Adrenal gland (tissue), 12 donors: Measurements from ENCODE around the gene RPS6KC1. TPM values are rescaled to one million over a fixed set of nuclear protein-coding genes. Genes with fewer than 3 reads are reported as not detected.

Source experiments
- DNase-seq, 7 donors: peaks; one replicate each; pipeline ENCODE4 v3.0.0-alpha.2; 2019 to 2020
- H3K27ac ChIP-seq, 5 donors: fragments of 200-600 bp; sonication (generic) in 4 of 5; 1 replicate in 3 of 5; 2 replicates in 2 of 5; pipeline versions ENCODE4 v1.5.1 to v1.8.0; 2016 to 2020; ENCODE audit warnings: mild to moderate bottlenecking in 1 of 5
- H3K27me3 ChIP-seq: fragments of 200-600 bp; 2 replicates; pipeline ENCODE4 v1.8.0; 2021
- H3K36me3 ChIP-seq, 2 donors: fragments of 200-600 bp; replicated peaks in 1 of 2; 1 replicate in 1 of 2; 2 replicates in 1 of 2; pipeline versions ENCODE4 v1.5.1 to v1.8.0; 2018 to 2022
- H3K4me1 ChIP-seq, 2 donors: fragments of 200-600 bp; replicated peaks in 1 of 2; 1 replicate in 1 of 2; 2 replicates in 1 of 2; pipeline versions ENCODE4 v1.5.1 to v1.8.0; 2018 to 2021
- H3K4me3 ChIP-seq, 4 donors: fragments of 200-600 bp; sonication (generic) in 3 of 4; one replicate each; pipeline ENCODE4 v1.5.1; 2016 to 2018
- H3K9me3 ChIP-seq, 3 donors: fragments of 200-600 bp; sonication (generic) in 1 of 3; replicated peaks in 1 of 3; 1 replicate in 2 of 3; 2 replicates in 1 of 3; pipeline versions ENCODE4 v1.5.1 to v1.8.0; 2016 to 2021
- POLR2A ChIP-seq, 2 donors: fragments of 450-650 bp; IDR thresholded peaks; one replicate each; pipeline ENCODE4 v1.6.1; 2017; ENCODE audit warnings: antibody characterized with exemption in 2 of 2, mild to moderate bottlenecking in 2 of 2, moderate library complexity in 1 of 2
- WGBS, 4 donors: extraction: QIAGEN DNeasy Blood & Tissue Kit in 2 of 4; methylation state at CpG; one replicate each; pipeline versions ENCODE4 v1.1.5 to v1.1.7; 2013 to 2017; 5-methylcytosine and 5-hydroxymethylcytosine counted together
- intact Hi-C, 2 donors: fragments of 100-400 bp; cut with DNase I; formaldehyde crosslinking; loops; one replicate each; pipeline versions ENCODE4 v1.14.1 to v1.15.0; 2022 to 2023
- polyA plus RNA-seq, 3 donors: library from polyadenylated mRNA; stranded (reverse); fragments of 200-250 nt in 2 of 3; fragments of 350-450 nt in 1 of 3; fragmentation: Illumina TruSeq in 1 of 3; extraction: RNeasy Lipid Tissue Mini Kit (QIAGEN cat#74804) in 1 of 3; gene quantifications; one replicate each; pipeline ENCODE4 v1.2.3, GENCODE V29; 2013 to 2014
- total RNA-seq, 9 donors: library from RNA; depleted of rRNA in 4 of 9; stranded (reverse); fragments of >200 nt in 4 of 9; fragments of 120-200 nt in 1 of 9; fragmentation: NEBNext Ultra II Directional in 1 of 9; extraction: Animal tissue kit (Norgen Biotek cat#: 25700) in 1 of 9; gene quantifications; one replicate each; pipeline versions ENCODE4 v1.1.0 to v1.2.4, GENCODE V29; 2013 to 2023
- TF ChIP-seq, protein P1 (sequence below), 6 experiments: fragments of 450-650 bp in 4 of 6; fragments of 200-600 bp in 2 of 6; sonication (generic) in 1 of 6; IDR thresholded peaks; 1 replicate in 5 of 6; 2 replicates in 1 of 6; pipeline versions ENCODE4 v1.5.1 to v1.8.0; 2016 to 2021; ENCODE audit warnings: antibody characterized with exemption in 6 of 6, mild to moderate bottlenecking in 2 of 6, moderate library complexity in 1 of 6
- donor health status: healthy with polysubstance abuse.
- donor health status: Bipolar disorder and iron deficiency.
- donor health status: DM: yes; HTN: yes; CAD: no.
- donor health status: DM: no; HTN: no; CAD: no.
- donor health status: DM: no; HTN: no; CAD: no.
- donor health status: DM: yes; HTN: yes; CAD: no.

The RPS6KC1 gene
- total and polyA plus RNA-seq, 12 donors: 7.6 to 67.2 (median 26.2) TPM

DNA sequence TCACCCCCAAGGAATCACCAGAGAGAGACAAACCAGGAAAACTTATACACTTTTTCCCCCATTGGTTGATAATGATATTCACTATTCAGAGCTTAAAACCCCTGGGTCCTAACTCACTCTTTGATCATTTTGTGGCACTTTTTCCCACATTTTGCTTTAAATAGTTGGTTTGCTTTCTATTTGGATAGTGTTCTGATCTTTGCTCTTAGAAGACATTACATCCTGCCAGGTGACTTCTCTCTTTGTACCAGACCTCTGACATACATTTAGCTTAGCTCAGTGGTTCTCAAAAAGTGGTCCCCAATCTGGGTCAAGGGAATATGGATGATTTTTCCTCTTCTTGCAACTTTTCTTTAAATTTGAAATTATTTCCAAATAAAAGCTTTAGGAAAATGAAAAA lies 228.4 kb downstream of the RPS6KC1 start:
- no peak for TF ChIP-seq POLR2A (IDR thresholded peaks at IDR 0.05)
- TF ChIP-seq, protein P1, sequence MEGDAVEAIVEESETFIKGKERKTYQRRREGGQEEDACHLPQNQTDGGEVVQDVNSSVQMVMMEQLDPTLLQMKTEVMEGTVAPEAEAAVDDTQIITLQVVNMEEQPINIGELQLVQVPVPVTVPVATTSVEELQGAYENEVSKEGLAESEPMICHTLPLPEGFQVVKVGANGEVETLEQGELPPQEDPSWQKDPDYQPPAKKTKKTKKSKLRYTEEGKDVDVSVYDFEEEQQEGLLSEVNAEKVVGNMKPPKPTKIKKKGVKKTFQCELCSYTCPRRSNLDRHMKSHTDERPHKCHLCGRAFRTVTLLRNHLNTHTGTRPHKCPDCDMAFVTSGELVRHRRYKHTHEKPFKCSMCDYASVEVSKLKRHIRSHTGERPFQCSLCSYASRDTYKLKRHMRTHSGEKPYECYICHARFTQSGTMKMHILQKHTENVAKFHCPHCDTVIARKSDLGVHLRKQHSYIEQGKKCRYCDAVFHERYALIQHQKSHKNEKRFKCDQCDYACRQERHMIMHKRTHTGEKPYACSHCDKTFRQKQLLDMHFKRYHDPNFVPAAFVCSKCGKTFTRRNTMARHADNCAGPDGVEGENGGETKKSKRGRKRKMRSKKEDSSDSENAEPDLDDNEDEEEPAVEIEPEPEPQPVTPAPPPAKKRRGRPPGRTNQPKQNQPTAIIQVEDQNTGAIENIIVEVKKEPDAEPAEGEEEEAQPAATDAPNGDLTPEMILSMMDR (IDR thresholded peaks at IDR 0.05): no peak
- Histone ChIP-seq H3K4me3 (no peak overlapping the region), H3K27ac (no peak overlapping the region), H3K9me3 (no peaks in the 10 kb centered on the region), H3K4me1 (peaks cover 4 to 8% of the 10 kb centered on the region in 2 donors), H3K36me3 (no peaks in the 10 kb centered on the region), H3K27me3 (no peaks in the 10 kb centered on the region)
- intact Hi-C loops: no loop called here
- no peak for DNase-seq

DNA sequence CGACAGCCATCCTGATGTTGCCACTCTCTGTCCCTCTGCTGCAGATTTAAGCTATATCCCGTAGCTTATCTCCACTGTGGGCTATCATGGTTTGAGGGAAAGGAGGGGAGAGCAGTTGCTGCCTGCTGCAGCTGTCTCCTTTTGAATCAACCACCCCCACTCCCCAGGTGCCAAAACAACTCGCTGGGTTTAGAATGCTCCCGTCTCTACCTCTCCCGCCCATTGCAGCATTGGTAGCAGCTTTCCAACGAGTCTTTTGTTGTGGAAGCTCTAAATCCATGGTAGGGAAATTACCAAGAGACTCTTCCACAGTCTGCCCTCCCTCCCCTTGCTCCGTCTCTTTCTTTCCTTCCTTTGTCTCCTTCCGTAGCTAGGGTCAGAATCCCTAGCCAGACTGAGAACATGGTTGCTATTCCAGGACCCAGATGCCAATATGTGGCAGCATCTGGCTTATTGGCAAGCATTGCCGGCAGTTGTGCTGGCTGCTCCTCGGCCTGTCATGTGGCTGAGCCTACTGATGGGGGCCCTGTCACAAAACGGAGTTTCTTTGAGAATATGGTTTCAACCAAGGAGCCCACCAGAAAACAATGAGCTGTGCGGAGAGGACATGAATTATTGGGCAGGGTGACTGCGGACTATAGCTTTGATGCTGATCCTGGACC lies 230.7 kb downstream of the RPS6KC1 start:
- no peak overlapping the region for H3K27ac ChIP-seq
- no peaks in the 10 kb centered on the region for H3K27me3 ChIP-seq
- H3K4me3 ChIP-seq: no peak overlapping the region
- 81 to 90% (median 84%) methylated on average over 12 to 13 of the region's 13 CpGs for WGBS, 4 donors
- peaks cover 2 to 3% of the 10 kb centered on the region in 2 donors for H3K4me1 ChIP-seq
- H3K36me3 ChIP-seq: no peaks in the 10 kb centered on the region
- DNase-seq: no peak
- TF ChIP-seq POLR2A (IDR thresholded peaks at IDR 0.05): no peak
- TF ChIP-seq, protein P1 (IDR thresholded peaks at IDR 0.05): no peak
- H3K9me3 ChIP-seq: no peaks in the 10 kb centered on the region
- intact Hi-C loops: no loop called here

DNA sequence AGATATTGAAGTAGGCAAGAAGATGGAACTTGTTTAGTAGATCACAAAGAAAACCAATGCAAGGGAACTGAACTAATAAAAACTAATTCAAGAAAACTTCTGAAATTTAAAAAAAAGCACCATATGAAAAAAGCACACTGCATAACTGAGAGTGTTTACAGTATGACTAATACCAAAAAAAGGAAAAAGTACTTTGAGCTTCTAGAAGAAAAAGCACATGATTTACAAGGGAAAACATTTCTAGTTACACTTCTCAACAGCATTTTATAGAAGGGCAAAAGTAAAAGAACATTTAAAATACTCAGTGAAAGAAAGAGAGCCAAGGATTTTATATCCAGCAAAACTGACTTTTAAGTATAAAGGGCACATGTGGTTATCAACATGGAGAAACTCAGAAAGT lies 233.6 kb downstream of the RPS6KC1 start:
- no peaks in the 10 kb centered on the region for H3K4me1 ChIP-seq
- H3K27me3 ChIP-seq: no peaks in the 10 kb centered on the region
- no peaks in the 10 kb centered on the region for H3K36me3 ChIP-seq
- TF ChIP-seq, protein P1 (IDR thresholded peaks at IDR 0.05): no peak
- no peak for TF ChIP-seq POLR2A (IDR thresholded peaks at IDR 0.05)
- H3K4me3 ChIP-seq: no peak overlapping the region
- H3K9me3 ChIP-seq: no peaks in the 10 kb centered on the region
- DNase-seq: no peak
- no peak overlapping the region for H3K27ac ChIP-seq
- intact Hi-C loops: no loop called here

DNA sequence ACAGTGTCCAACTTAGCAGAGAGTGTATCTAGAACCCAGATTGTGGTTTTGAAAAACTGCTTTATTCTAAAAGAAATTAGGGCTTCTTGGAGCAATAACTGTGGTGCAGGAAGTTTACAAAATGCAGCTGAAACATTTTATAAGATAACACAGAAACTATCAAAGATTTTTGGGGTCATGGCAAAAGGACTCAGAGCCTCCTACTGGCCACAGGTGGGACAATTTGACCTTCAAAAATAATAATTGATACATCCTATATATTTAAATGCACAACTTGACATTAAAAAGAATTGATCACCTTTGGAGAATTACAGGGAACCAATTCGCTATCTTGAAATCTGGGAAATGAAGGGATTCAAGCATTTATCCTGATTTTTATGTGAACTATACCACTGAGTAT lies 235.2 kb downstream of the RPS6KC1 start:
- H3K9me3 ChIP-seq: no peaks in the 10 kb centered on the region
- WGBS, 4 donors: 90 to 97% (median 92%) methylated on average over 1 of the region's 1 CpG
- TF ChIP-seq, protein P1 (IDR thresholded peaks at IDR 0.05): peak in 1 of 6 experiments; percentile 3
- no peak for TF ChIP-seq POLR2A (IDR thresholded peaks at IDR 0.05)
- no peaks in the 10 kb centered on the region for H3K4me1 ChIP-seq
- intact Hi-C loops: no loop called here
- DNase-seq: no peak
- no peaks in the 10 kb centered on the region for H3K27me3 ChIP-seq
- H3K27ac ChIP-seq: no peak overlapping the region
- H3K4me3 ChIP-seq: no peak overlapping the region
- H3K36me3 ChIP-seq: no peaks in the 10 kb centered on the region
